DMS114 treated with DMSO at 0.1 percent for 48 hours (cell line): ENCODE results near the gene ACP7.
"Not testable (repeated sequence)": the region's sequence is repeated elsewhere in the genome, so short reads cannot be mapped to it uniquely, and the experiment has no call there.

Experiments used
- DNase-seq: peaks from one replicate; lab custom pipeline; 2025; ENCODE audit not compliant: unreplicated experiment; lab: John Stamatoyannopoulos, UW

Gene ACP7, protein sequence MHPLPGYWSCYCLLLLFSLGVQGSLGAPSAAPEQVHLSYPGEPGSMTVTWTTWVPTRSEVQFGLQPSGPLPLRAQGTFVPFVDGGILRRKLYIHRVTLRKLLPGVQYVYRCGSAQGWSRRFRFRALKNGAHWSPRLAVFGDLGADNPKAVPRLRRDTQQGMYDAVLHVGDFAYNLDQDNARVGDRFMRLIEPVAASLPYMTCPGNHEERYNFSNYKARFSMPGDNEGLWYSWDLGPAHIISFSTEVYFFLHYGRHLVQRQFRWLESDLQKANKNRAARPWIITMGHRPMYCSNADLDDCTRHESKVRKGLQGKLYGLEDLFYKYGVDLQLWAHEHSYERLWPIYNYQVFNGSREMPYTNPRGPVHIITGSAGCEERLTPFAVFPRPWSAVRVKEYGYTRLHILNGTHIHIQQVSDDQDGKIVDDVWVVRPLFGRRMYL

DNA sequence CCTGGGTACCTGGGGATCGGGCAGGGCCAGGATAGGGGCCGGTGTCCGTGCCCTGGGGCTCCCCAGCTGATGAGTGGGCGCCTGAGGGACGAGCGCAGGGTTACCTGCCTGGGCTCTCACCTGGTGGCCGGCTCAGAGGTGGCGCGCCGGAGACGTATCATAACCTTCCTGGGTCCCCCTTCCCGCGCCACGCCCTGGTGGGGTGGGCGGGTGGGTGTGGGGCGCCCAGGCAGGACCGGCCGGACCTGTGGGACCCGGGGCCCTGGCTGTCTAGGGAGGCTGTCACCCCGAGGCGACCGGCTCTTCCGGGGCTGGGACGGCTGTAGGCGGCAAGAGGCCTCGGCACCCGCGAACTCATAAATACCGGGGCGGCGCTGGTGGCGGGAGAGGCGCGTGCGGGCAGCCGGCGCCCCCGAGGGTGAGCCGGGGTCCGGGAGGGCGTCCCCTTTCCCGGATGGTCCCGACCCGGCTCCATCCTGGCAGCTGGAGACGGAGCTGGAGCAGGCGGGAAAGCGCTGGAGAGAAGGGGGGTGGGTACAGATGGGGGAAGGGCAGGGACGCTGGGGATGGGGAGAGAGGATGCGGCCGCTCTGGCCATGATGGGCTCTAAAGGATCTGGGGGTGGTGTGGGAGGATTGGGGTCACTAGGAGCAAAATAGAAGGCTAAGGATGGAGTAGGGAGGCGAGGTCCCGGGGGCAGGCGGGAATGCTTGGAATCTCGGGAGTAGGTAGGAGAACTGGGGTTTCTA, at the start of gene ACP7:
ACP7 (plus strand) TSS at position 386 of the 749 bp plus-strand sequence. CDS start 902 bp downstream, outside the sequence.
- DNase-seq: no peak

DNA sequence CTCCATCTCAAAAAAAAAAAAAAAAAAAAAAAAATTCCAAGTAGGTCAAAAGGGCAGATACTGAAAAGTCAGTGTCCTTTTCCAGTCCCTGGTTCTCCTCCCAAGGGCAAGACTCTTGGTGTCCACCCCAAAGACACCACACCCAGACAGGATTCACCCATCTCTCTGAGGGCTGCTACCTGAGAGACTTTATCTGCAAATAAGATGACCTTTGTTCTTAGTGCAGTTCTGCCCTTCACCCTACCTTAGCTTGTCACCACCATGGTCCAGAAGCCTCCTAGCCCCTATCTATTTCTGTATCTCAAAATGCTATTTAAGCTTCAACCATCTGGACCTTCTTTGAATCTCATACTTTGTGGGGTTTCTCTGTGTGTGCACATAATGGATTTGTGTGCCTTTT, 47.6 kb upstream of the ACP7 start:
- DNase-seq: no peak

DNA sequence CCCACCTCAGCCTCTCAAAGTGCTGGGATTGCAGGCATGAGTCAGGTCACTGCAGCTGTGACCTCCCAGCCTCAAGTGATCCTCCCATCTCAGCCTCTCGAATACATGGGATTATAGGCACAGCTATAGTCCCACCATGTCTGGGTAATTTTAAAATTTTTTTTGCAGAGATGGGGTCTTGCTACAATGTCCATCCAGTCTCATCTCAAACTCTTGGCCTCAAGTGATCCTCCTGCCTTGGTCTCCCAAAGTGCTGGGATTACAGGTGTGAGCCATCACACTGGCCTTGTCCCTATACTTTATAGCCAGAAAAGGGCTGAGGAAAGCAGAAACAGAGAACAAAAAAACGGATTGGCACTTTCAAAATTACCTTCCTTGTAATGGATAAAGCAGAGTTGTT, 47.0 kb upstream of the ACP7 start:
- no peak for DNase-seq

DNA sequence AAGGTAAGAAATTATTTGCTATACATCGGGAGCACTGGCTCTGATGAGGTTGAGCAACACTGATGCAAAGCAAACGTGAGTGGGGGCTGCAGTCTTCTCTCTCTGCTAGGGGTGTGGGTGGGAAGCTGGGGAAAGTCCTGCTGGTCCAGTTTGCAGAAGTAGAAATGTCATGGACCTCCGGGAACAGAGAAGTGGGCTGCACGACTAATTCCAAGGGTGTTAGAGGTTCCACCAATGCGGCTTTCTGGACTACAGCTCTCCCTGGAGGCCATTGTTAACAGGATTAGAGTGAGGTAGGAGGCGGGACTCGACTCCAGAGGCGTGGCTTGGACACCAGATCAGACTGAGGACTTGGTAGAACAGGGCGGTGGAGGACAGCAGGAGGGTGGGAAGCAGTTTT, 46.1 kb upstream of the ACP7 start:
- peak; percentile 78 for DNase-seq

DNA sequence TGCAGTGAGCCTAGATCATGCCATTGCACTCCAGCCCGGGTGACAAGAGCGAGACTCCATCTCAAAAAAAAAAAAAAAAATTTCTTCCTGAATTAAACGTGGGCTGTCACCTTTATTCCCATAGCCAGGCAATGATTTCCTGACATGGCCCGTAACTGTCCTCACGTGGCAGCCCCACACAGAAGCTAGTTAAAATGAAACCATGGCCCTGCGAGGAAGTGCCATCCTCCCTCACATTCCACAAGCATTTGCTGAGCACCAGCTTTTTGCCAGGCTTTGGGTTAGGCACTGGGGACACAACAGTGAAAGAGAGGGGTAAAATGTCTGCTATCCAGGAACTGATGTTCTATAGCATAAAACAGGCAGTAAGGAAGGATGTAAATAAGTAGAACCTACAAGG, 38.7 kb upstream of the ACP7 start:
- DNase-seq: no peak

DNA sequence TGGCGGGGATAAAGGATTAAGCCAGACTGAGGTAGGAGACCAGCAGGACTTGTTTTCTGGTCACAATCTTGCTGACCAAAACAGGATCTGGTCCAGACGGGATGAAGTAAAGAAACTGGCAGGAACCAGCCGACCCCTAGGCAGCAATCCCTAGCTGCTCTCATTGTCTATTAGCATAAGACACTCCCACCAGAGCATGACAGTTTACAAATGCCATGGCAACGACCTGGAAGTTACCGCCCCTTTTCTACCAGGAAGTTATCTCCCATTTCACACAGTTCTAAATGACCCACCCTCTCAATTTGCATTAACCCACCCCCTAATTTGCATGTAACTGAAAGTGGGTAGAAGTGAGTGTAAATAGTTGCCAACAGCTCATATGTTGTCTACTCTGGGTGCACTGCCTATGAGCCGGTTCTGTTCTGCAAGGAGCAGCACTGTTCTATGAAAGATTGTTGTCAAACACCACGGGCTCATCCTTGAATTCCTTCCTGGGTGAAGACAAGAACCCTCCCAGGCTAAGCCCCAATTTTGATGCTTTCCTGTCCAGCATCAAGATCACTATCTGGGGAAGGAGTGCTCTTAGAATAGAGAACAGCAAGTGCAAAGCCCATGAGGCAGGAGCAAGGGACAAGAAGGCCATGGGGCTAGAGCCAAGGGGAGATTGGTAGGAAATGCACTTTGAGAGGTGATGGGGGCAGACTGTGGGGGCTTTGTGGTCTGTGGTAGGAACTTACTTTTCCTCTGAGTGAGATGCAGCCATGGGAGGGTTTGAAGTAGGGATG, 37.9 kb upstream of the ACP7 start:
- no peak for DNase-seq

DNA sequence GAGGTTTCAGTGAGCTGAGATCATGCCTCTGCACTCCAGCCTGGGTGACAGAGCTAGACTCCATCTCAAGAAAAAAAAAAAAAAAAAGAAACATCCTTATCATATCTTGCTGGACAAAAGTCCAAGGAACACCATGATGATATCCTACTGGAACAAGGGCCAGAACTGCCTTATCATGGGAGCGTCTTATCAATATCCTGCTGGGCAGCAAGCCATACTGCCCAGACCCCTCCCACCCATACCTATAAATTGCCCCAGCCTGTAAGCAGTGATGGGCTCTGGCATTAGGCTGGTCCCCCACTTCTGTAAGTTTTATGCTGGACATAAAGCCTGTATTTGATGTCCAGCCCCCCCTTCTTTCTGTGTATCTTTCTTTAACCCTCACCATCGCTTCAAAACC, 37.1 kb upstream of the ACP7 start:
- DNase-seq: no peak

DNA sequence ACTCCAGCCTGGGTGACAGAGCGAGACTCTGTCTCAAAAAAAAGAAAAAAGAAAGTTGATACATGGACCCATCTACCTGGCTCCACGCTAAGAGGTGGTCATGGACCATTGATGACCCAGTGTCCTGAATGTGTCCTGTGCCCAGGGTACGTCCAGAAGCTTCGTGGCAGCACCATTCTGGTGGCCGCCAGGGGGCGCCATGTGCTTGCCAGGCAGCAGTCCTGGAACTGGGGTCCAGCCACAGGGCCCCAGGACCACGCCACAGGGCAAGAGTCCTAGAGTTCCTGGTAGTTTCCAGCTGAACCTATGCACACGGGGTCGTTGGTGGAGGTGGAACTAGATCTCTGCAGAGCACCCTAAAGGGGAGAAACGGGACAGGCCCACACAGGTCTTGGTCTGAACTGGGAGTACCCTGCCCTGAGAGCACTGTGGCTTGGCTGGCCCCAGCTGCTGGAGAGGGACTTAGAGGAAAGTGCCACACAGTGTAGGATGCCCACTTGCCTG, 31.9 kb upstream of the ACP7 start:
- no peak for DNase-seq

DNA sequence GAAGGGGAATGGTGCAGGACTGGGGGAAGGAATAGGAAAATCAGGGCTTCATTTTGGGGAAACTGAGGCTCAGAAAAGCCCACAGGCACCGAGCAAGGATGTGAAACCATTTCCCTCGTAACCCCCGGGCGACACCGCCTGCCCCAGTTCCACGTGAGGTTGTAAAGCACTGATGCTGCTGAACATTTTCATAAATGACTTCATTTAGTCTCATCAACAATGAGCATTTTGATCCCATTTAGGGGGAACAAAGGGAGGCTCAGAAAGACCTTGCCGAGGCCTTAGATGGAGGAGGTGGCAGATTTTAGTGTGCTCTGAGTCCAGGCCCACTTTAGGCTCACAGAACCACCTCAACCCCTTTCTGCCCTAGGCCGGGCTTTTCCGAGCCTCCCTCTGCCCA, 31.3 kb upstream of the ACP7 start:
- DNase-seq: no peak

DNA sequence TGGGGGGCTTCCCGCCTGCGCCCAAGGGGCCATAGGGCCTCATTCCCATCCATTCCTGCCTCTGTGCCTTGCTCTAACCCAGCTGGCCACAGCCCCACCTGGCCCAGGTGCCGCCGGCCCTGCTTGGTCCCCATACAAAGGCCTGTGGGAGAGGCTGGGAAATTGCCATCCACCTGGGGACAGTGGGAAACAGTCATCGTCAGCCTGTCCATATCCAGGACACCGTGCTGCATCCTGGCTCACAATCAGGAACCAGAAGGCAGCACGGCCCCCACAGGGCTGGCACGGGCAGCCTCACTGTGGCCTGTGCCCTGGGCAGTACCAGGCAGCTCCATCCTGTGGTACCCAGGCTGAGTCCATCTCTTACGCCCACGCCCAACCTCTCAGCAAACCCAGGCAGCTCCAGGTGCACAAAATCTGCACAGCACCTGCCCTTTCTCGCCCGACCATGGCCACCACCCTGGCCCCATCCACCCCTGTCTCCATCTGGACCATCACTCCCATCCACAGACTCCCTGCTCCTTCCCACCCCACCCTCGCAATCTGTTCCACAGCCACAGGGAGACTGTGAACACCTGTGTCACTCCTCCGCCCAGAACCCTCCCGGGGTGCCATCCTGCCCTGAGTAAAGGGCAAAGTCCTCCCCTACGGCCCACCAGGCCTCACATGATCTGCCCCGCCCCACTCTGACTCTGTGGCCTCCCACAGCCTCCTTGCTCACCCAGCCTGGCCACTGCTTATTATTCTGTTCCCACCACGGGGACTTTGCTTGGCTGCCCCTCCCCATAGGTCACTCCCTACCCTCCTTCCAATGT, 30.7 kb upstream of the ACP7 start:
- no peak for DNase-seq

DNA sequence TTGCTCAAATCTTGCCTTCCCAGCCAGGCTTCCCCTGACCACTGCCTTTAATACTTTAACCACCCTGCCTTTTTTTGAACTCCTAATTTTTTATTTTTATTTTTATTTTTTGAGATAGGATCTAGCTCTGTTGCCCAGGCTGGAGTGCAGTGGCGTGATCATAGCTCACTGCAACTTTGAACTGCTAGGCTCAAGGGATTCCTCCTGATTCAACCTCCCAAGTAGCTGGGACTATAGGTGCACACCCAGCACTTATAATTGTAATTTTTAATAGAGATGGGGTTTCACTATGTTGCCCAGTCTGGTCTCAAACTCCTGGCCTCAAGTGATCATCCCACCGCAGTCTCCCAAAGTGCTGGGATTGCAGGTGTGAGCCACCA, 30.1 kb upstream of the ACP7 start:
- no peak for DNase-seq

DNA sequence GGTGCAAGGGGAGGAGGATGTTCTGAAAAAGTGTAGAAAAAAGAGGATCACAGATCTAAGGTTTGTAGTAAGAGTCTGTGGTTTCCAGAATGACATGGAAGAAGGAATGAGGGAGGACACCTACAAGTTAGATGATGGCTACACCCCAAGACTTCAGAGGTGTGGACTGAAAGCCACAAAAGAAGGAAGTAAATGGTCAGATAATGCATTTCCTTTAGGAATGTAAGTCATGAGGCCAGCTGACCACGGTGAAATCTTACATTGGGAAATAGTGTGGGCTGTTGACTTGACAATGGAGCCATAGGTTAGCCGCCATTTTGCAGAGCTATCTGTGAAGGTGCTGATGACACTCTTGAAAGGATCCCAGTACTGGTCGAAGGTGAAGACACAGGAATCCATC, 26.6 kb upstream of the ACP7 start:
- no peak for DNase-seq

DNA sequence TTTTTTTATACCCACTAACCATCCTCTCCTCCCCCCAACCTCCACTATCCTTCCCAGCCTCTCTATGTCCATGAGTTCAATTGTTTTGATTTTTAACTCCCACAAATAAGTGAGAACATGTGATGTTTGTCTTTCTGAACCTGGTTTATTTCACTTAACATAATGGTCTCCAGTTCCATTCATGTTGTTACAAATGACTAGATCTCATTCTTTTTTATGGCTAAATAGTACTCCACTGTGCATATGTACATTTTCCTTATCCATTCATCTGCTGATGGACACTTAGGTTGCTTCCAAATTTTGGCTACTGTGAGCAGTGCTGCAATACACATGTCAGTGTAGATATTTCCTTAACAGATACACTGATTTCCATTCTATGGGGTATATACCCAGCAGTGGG, 24.9 kb upstream of the ACP7 start:
- DNase-seq: no peak

DNA sequence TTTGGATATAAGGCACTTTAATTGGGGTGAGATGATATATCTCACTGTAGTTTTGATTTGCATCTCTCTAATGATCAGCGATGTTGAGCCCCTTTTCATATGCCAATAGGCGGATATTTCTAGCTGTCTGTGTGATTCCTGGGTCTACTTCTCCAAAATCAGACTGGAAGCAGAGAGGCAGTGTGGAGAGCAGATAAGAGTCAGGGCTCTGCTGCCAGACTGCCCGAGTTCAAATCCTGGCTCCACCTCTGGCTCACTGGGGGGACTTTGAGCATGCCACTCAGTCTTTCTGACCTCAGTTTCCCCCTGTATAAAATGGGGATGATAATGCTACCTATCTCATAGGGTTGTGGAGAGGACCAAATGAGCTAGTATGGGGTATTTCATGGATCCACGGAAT, 24.0 kb upstream of the ACP7 start:
- DNase-seq: no peak

DNA sequence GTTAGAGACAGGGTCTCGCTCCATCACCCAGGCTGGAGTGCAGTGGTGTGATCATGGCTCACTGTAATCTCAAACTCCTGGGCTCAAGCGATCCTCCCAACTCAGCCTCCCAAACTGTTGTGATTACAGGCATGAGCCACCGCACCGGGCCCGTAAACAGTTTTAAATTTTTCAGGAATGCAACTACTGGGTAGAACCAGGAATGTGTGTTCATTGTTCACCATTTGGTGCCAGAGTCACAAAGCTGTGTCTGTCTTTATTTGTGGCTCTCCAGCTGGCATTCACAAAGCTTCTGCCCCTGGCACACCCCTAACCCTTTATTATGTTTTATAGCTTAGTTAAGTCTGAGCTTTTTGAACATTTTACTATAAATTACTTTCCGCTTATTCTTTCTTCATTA, 19.8 kb upstream of the ACP7 start:
- DNase-seq: no peak

DNA sequence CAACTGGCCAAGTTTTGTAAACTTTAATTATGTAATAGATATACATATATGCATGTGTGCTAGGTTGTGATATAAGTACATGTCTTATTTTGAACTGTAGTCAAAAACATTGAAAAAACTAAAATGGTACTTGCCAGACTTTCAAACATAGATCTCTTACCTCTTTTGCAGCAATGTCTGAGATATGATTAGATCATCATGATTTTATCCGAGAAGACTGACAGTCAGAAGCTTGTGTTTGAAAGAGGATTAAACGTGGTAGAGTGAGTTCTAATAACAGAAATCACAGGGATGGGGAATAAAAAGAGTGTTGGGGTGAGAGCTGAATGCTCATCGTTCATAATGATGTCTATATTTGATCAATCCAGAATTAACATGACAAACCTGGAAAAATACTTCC, 18.2 kb upstream of the ACP7 start:
- DNase-seq: no peak

DNA sequence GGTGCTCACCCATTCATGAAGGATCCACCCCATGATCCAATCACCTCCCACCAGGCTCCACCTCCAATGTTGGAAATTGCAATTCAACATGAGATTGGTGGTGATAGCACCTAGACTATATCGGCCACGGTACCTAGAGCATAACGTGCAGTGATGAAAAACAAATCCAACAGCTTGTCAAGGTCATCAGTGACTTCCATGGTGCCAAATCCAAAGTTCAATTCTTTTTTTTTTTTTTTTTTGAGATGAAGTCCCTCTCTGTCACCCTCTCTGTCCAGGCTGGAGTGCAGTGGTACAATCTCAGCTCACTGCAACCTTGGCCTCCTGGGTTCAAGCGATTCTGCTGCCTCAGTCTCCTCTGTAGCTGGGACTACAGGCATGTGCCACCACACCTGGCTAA, 17.1 kb upstream of the ACP7 start:
- no peak for DNase-seq

DNA sequence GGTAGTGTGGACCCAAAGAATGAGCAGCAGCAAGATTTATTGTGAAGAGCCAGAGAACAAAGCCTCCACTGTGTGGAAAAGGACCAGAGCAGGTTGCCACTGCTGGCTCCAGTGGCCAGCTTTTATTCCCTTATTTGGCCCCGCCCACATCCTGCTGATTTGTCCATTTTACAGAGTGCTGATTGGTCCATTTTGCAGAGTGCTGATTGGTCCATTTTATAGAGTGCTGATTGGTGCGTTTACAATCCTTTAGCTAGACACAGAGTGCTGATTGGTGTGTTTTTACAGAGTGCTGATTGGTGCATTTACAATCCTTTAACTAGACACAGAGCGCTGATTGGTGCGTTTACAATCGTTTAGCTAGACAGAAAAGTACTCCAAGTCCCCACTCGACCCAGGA, 15.9 kb upstream of the ACP7 start:
- DNase-seq: not testable (repeated sequence)

DNA sequence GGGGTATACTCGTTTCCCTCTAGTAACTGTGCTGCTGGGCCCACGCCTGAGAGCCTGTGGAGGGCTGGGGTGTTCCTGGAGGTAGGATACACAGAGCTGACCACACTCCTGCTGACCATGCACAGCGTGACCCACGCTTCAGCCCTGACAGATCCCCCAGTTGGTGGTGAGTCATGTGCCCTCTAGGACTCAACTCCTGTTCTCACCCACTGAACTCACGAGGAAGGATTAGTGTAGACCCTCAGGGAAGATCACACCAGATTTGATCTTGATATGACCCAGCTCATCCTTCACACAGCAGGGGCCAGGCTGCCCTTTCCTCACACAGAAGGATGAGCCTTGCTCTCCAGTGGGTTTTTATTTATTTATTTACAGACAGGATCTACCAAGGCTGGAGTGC, 13.3 kb upstream of the ACP7 start:
- DNase-seq: no peak

DNA sequence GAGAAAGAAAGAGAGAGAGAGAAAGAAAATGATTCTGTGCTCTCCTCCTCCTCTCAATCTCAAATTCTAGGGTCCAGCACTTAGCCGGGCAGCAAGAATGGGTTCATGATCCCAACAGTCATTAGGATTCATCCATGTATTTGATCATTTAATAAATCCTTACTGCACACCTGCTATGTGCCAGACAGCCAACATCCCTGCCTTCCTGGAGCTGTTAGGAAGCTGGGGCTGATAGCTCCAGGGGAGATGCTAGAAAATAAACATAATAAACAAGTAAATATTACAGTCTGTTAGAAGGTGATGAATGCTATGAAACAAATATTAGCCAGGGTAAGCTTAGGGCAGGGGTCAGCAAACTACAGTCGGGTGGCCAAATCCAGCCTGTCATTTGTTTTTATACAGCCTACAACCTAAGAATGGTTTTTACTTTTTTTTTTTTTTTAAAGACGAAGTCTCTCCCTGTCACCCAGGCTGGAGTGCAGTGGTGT, 9.9 kb upstream of the ACP7 start:
- no peak for DNase-seq

DNA sequence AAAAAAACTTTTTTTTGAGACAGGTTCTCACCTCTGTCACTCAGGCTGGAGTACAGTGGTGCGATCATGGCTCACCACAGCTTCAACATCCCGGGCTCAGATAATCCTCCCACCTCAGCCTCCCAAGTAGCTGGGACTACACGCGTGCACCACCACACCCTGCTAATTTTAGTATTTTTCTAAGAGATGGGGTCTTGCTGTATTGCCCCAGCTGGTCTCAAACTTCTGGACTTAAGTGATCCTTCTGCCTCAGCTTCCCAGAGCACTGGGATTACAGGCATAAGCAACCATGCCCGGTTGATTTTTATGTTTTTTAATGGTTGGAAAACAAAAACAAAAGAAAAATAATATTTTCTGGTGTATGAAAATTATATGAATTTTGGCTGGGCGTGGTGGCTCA, 9.2 kb upstream of the ACP7 start:
- no peak for DNase-seq
